Heart left ventricle (tissue), 16 donors: ENCODE data around the gene EPHA5. TPM values are rescaled to one million over a fixed set of nuclear protein-coding genes. Genes with fewer than 3 reads are reported as not detected.

Source experiments
- ATAC-seq, 4 donors: fragments of 200-7000 bp; cut with Tn5 transposase; one replicate each; pipeline ENCODE4 v1.9.1; 2020 to 2022; ENCODE audit warnings: moderate library complexity in 4 of 4, mild to moderate bottlenecking in 3 of 4, moderate number of reproducible peaks in 1 of 4
- DNase-seq, 5 donors: peaks; one replicate each; pipeline ENCODE4 v3.0.0-alpha.2; 2020
- H3K27ac ChIP-seq, 12 donors: fragments of 200-600 bp; sonication (generic) in 4 of 12; one replicate each; pipeline versions ENCODE4 v1.5.0 to v1.8.0; 2016 to 2022; ENCODE audit warnings: mild to moderate bottlenecking in 2 of 12
- H3K27me3 ChIP-seq, 9 donors: fragments of 200-600 bp; sonication (generic) in 2 of 9; one replicate each; pipeline versions ENCODE4 v1.5.1 to v1.8.0; 2016 to 2022; ENCODE audit warnings: mild to moderate bottlenecking in 3 of 9
- H3K36me3 ChIP-seq, 9 donors: fragments of 200-600 bp; sonication (generic) in 2 of 9; one replicate each; pipeline versions ENCODE4 v1.5.0 to v1.8.0; 2018 to 2022; ENCODE audit warnings: mild to moderate bottlenecking in 2 of 9
- H3K4me1 ChIP-seq, 12 donors: fragments of 200-600 bp; sonication (generic) in 4 of 12; one replicate each; pipeline versions ENCODE4 v1.5.0 to v1.8.0; 2016 to 2022; ENCODE audit warnings: mild to moderate bottlenecking in 3 of 12
- H3K4me3 ChIP-seq, 12 donors: fragments of 200-600 bp; sonication (generic) in 4 of 12; one replicate each; pipeline versions ENCODE4 v1.5.0 to v1.8.0; 2017 to 2022; ENCODE audit warnings: mild to moderate bottlenecking in 9 of 12, moderate library complexity in 4 of 12
- H3K9me3 ChIP-seq, 12 donors: fragments of 200-600 bp; sonication (generic) in 4 of 12; one replicate each; pipeline versions ENCODE4 v1.5.0 to v1.8.0; 2016 to 2022; ENCODE audit warnings: mild to moderate bottlenecking in 1 of 12
- POLR2A ChIP-seq, 2 donors: fragments of 450-650 bp; IDR thresholded peaks; one replicate each; pipeline ENCODE4 v1.6.1; 2017; ENCODE audit warnings: antibody characterized with exemption in 2 of 2, mild to moderate bottlenecking in 2 of 2, moderate library complexity in 2 of 2
- WGBS, 4 donors: extraction: QIAGEN DNeasy Blood & Tissue Kit in 2 of 4; methylation state at CpG; one replicate each; pipeline versions ENCODE4 v1.1.5 to v1.1.7; 2013 to 2018; 5-methylcytosine and 5-hydroxymethylcytosine counted together
- intact Hi-C, 10 donors: fragments of 100-400 bp; cut with DNase I; formaldehyde crosslinking; loops; one replicate each; pipeline versions ENCODE4 v1.11.1 to v1.14.2; 2022
- polyA plus RNA-seq, 2 donors: library from polyadenylated mRNA; stranded (reverse); fragments of 200-250 nt; gene quantifications; one replicate each; pipeline ENCODE4 v1.2.3, GENCODE V29; 2013
- total RNA-seq, 9 donors: library from RNA; depleted of rRNA in 2 of 9; stranded (reverse); fragments of >200 nt in 2 of 9; fragmentation: NEBNext Ultra II Directional in 3 of 9; extraction: Animal tissue kit (Norgen Biotek cat#: 25700) in 3 of 9; gene quantifications; one replicate each; pipeline versions ENCODE4 v1.1.0 to v1.2.4, GENCODE V29; 2016 to 2023
- TF ChIP-seq, protein P1 (sequence below), 12 donors: fragments of 200-600 bp; sonication (generic) in 4 of 12; IDR thresholded peaks; one replicate each; pipeline versions ENCODE4 v1.5.0 to v1.8.0; 2018 to 2022; ENCODE audit warnings: antibody characterized with exemption in 12 of 12, mild to moderate bottlenecking in 5 of 12
- donor health status: ischemic (EF 13 %, LVEDD 7.1; RV severe dilation, severe dysfunction).
- donor health status: healthy with polysubstance abuse.
- donor health status: DM: no; HTN: yes; CAD: no.
- donor health status: DM: no; HTN: no; CAD: no.
- donor health status: ischemic (EF 25% LVEDD 6.9; RV normal size, moderate dysfunction).
- donor health status: ischemic (EF 25% LVEDD 5.7; RV mildly dilated, moderate dysfunction).
- donor health status: healthy.
- donor health status: DM: yes; HTN: yes; CAD: no.
- donor health status: ischemic (EF 35%, LVEDD 5.7; RV mildly dilated, moderate dysfunction).
- donor health status: nonischemic (EF 11% LVEDD 7.7; RV severe dilation, severe dysfunction).
- donor health status: DM: yes; HTN: yes; CAD: no.
- donor health status: PGD.
- donor health status: ischemic (EF 29% LVEDD 5.4; RV normal size, mild dysfunction).
- donor health status: nonischemic (EF 23%, LVEDD 6.1; RV moderate dilation, normal function).

The EPHA5 gene
- total and polyA plus RNA-seq, 11 donors: 0.01 to 0.56 (median 0.12) TPM; not detected in 2

DNA sequence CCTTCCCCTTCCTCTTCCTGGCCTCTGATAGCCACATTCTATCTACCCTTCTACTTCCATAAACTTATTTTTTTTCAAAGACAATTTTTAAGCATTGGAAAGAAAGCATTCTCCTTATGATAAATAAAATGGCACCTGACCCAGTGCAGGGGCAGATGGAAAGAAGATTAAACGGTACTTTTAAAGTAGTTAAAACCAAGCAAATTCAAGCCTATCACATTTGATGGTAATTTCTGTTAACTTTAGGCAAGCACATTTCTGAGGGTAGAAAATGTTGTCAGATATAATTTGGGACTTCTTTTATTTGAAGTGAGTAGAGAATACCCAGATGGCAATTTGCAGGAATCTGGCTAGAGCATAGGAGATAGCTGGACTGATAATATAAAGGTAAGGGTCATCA is 332.9 kb downstream of the EPHA5 start:
- no peaks in the 10 kb centered on the region for H3K9me3 ChIP-seq
- H3K4me3 ChIP-seq: no peak overlapping the region
- no peak overlapping the region for H3K27ac ChIP-seq
- no peak for ATAC-seq
- WGBS, 4 donors: 71 to 83% (median 79%) methylated on average over 1 of the region's 1 CpG
- no peak for DNase-seq
- H3K4me1 ChIP-seq: no peaks in the 10 kb centered on the region
- no peaks in the 10 kb centered on the region for H3K36me3 ChIP-seq
- H3K27me3 ChIP-seq: no peaks in the 10 kb centered on the region
- TF ChIP-seq, protein P1, sequence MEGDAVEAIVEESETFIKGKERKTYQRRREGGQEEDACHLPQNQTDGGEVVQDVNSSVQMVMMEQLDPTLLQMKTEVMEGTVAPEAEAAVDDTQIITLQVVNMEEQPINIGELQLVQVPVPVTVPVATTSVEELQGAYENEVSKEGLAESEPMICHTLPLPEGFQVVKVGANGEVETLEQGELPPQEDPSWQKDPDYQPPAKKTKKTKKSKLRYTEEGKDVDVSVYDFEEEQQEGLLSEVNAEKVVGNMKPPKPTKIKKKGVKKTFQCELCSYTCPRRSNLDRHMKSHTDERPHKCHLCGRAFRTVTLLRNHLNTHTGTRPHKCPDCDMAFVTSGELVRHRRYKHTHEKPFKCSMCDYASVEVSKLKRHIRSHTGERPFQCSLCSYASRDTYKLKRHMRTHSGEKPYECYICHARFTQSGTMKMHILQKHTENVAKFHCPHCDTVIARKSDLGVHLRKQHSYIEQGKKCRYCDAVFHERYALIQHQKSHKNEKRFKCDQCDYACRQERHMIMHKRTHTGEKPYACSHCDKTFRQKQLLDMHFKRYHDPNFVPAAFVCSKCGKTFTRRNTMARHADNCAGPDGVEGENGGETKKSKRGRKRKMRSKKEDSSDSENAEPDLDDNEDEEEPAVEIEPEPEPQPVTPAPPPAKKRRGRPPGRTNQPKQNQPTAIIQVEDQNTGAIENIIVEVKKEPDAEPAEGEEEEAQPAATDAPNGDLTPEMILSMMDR (IDR thresholded peaks at IDR 0.05): no peak
- no peak for TF ChIP-seq POLR2A (IDR thresholded peaks at IDR 0.05)
- intact Hi-C loops: no loop called here

DNA sequence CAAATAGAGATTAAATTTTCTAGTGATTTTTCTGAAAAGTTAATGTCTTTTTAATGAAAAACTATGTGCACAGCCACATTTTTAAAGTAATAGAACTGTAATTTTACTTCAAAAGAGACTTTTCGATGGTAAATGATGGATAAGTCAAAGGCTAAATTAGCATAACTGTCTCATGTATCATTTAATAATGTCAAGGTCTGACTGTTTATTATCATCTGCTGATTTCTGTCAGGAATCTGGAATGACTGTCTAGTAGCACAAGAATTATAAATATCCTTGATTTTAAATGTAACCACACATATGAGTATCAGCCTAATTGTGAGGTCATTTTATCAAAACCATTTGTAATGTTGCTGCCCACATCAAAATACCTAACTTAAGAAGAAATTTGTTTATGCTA is 333.8 kb downstream of the EPHA5 start:
- Histone ChIP-seq H3K27me3 (no peaks in the 10 kb centered on the region), H3K9me3 (no peaks in the 10 kb centered on the region), H3K4me1 (no peaks in the 10 kb centered on the region), H3K4me3 (no peak overlapping the region), H3K36me3 (no peaks in the 10 kb centered on the region), H3K27ac (no peak overlapping the region)
- no peak for TF ChIP-seq POLR2A (IDR thresholded peaks at IDR 0.05)
- TF ChIP-seq, protein P1 (IDR thresholded peaks at IDR 0.05): no peak
- no peak for ATAC-seq
- 71 to 81% (median 75%) methylated on average over 1 of the region's 1 CpG for WGBS, 4 donors
- intact Hi-C loops: no loop called here
- no peak for DNase-seq

DNA sequence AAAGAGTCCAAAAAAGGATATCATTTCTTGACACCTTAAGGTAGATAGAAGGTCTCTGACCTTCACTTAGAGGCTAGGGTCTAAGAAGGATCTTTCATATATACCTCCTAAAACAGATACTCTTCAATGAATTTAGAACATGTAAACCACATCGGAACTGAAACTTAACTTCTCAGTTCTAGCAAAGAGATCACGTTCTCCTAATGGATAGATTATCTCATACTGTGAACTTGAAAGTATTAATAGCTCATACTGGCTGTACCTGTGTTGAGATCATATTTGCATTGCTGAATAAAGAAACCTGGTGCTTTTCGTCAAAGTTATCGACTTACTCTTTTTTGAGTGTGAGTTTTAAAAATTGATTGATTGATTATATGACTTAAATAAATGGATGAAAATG is 353.8 kb downstream of the EPHA5 start:
- DNase-seq (no peak), ATAC-seq (no peak)
- Histone ChIP-seq H3K9me3 (no peaks in the 10 kb centered on the region), H3K4me1 (no peaks in the 10 kb centered on the region), H3K4me3 (no peak overlapping the region), H3K36me3 (no peaks in the 10 kb centered on the region), H3K27ac (no peak overlapping the region), H3K27me3 (no peaks in the 10 kb centered on the region)
- WGBS, 4 donors: 70 to 80% (median 72%) methylated on average over 4 of the region's 4 CpGs
- TF ChIP-seq, protein P1 (IDR thresholded peaks at IDR 0.05): no peak
- TF ChIP-seq POLR2A (IDR thresholded peaks at IDR 0.05): no peak
- intact Hi-C loops: no loop called here

DNA sequence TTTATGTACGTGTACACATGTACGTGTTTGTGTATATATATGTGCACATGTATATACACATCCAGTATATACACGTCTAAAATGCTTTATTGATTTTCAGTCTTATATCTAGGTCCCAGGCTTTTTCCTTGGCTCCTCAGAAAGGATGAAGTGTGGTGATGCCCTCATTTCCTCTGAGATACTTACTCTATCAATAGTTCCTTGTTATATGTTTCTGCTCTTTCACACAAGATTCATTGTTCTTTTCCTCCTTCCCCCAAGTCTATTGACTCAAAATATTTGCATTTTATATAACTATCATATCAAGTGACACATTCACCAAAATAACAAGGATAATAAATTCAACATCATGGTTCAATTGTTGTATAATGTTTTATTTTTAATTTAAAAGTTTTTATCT is 359.2 kb downstream of the EPHA5 start:
- 81 to 87% (median 85%) methylated on average over 3 of the region's 3 CpGs for WGBS, 4 donors

More for the DNA sequence above, 359.2 kb downstream of the EPHA5 start:
- Histone ChIP-seq H3K4me1 (no peaks in the 10 kb centered on the region), H3K27ac (no peak overlapping the region), H3K9me3 (no peaks in the 10 kb centered on the region), H3K27me3 (no peaks in the 10 kb centered on the region), H3K36me3 (no peaks in the 10 kb centered on the region), H3K4me3 (no peak overlapping the region)
- TF ChIP-seq, protein P1 (IDR thresholded peaks at IDR 0.05): no peak
- TF ChIP-seq POLR2A (IDR thresholded peaks at IDR 0.05): no peak
- DNase-seq: no peak
- ATAC-seq: no peak
- intact Hi-C loops: no loop called here
